Measurements from ENCODE around the gene METTL1. TPM values are rescaled to one million over a fixed set of nuclear protein-coding genes. Genes with fewer than 3 reads are reported as not detected.

Gene METTL1
- total and polyA plus RNA-seq, 9 of the 15 experiments (the other 6 are each of a cell fraction or from before 2014, with no cell fraction given) = 12.6 to 65.9 (median 39.2) TPM

GRCh38 chr12:57782608-57783465, 10.9 kb upstream of the METTL1 start, which contains the start of gene TSFM (continued):
- TF ChIP-seq CREB3L1 (IDR thresholded peaks at IDR 0.05; ENCODE audit: borderline replicate concordance, low read depth) (peak; percentile 67; the same call in 1 of the 2 replicates), CTCF (IDR thresholded peaks at IDR 0.05 in 2 of 3, conservative IDR thresholded peaks at IDR 0.05 in 1 of 3; ENCODE audit: insufficient read depth in 2 of 3, low read depth in 1 of 3, low read length in 3 of 3) (peak; percentile 91 to 97 (median 96)), ESRRB (CRISPR knock-in tag; IDR thresholded peaks at IDR 0.05; ENCODE audit: borderline replicate concordance) (no peak), ARID4B (CRISPR knock-in tag; IDR thresholded peaks at IDR 0.05) (peak; percentile 75), NR2F6 (CRISPR knock-in tag; IDR thresholded peaks at IDR 0.05) (no peak), KLF6 (CRISPR knock-in tag; IDR thresholded peaks at IDR 0.05; ENCODE audit: borderline replicate concordance) (no peak), FOXA3 (CRISPR knock-in tag; conservative IDR thresholded peaks at IDR 0.05 in 1 of 2, IDR thresholded peaks at IDR 0.05 in 1 of 2) (0 out of 4 replicates have a peak, but pooled peaks of 1 of the 2 experiments have one; percentile 16), LCOR (CRISPR knock-in tag; IDR thresholded peaks at IDR 0.05) (peak; percentile 82; the same call in 1 of the 2 replicates), ZNF174 (CRISPR knock-in tag; IDR thresholded peaks at IDR 0.05) (no peak), KDM1A (IDR thresholded peaks at IDR 0.05) (no peak), ESRRA (IDR thresholded peaks at IDR 0.05; ENCODE audit: borderline replicate concordance, low read depth) (peak; percentile 89), OTX1 (CRISPR knock-in tag; IDR thresholded peaks at IDR 0.05) (no peak), ZNF212 (CRISPR knock-in tag; IDR thresholded peaks at IDR 0.05) (no peak), ZNF140 (CRISPR knock-in tag; IDR thresholded peaks at IDR 0.05) (no peak), ZNF347 (CRISPR knock-in tag; IDR thresholded peaks at IDR 0.05; ENCODE audit: low read depth) (no peak), XRCC3 (IDR thresholded peaks at IDR 0.05) (no peak), E2F1 (CRISPR knock-in tag; IDR thresholded peaks at IDR 0.05) (no peak), MTF1 (CRISPR knock-in tag; IDR thresholded peaks at IDR 0.05; ENCODE audit: borderline replicate concordance) (no peak)

Data from K562 (cell line).